Measurements from ENCODE around the gene COQ10A. TPM values are rescaled to one million over a fixed set of nuclear protein-coding genes. Genes with fewer than 3 reads are reported as not detected.

COQ10A gene
- total and polyA plus RNA-seq, 2 of the 13 experiments (the other 11 are each of a cell fraction or from before 2014, with no cell fraction given): 21.0 to 37.3 TPM

DNA sequence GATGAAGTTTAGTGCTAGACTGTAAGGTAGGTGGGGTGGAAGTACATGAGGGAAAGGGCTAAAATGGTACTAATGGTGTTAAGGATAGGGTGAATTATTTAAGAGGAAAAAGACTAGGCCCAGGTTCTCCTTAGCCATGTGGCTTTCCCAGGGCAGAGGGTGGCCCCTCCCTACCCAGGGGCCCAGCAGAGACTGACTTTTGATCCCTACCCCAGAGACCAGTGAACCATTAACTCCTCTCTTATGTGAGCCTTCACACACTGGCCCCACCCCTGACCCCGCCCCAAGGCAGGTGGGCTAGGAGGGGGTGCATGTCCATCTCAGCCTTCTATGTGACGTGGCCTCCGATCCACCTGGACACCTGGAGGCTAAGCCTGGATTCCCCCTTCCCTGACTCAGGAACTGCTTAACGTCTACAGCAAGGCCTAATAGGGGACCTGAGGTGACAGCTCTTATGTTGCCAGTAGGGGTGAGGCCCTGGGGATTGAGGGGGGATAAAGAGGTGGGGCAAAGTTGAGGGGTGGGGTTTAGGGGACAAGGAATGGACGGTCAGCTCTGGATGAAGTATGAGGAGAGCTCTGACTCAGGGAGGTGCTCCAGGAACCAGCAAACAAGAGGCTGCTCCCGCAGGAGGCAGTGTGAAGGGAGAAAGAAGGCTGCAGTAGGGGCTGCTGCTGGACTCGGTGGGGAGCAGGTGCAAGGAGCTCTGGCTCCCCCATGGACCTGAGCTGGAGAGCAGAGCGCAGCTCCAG, 36.1 kb upstream of the COQ10A start (continued):
- TF ChIP-seq, protein P1, sequence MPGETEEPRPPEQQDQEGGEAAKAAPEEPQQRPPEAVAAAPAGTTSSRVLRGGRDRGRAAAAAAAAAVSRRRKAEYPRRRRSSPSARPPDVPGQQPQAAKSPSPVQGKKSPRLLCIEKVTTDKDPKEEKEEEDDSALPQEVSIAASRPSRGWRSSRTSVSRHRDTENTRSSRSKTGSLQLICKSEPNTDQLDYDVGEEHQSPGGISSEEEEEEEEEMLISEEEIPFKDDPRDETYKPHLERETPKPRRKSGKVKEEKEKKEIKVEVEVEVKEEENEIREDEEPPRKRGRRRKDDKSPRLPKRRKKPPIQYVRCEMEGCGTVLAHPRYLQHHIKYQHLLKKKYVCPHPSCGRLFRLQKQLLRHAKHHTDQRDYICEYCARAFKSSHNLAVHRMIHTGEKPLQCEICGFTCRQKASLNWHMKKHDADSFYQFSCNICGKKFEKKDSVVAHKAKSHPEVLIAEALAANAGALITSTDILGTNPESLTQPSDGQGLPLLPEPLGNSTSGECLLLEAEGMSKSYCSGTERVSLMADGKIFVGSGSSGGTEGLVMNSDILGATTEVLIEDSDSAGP (CRISPR knock-in tag; IDR thresholded peaks at IDR 0.05; ENCODE audit: borderline replicate concordance): no peak
- TF ChIP-seq ZFP41 (CRISPR knock-in tag; IDR thresholded peaks at IDR 0.05; ENCODE audit: borderline replicate concordance) (no peak), ZNF788 (CRISPR knock-in tag; IDR thresholded peaks at IDR 0.05; ENCODE audit: borderline replicate concordance) (no peak; the same call in 1 of the 2 replicates), ZIK1 (CRISPR knock-in tag; IDR thresholded peaks at IDR 0.05; ENCODE audit: borderline replicate concordance, low read depth) (no peak), HOXA3 (CRISPR knock-in tag; IDR thresholded peaks at IDR 0.05) (peak; percentile 71; the same call in 1 of the 2 replicates), CENPT (CRISPR knock-in tag; IDR thresholded peaks at IDR 0.05; ENCODE audit: low read depth) (no peak), ZNF549 (CRISPR knock-in tag; IDR thresholded peaks at IDR 0.05) (no peak), ZNF383 (CRISPR knock-in tag; IDR thresholded peaks at IDR 0.05; ENCODE audit: borderline replicate concordance) (no peak), XBP1 (CRISPR knock-in tag; IDR thresholded peaks at IDR 0.05) (no peak), RBFOX2 (IDR thresholded peaks at IDR 0.05; ENCODE audit: low read depth, low read length) (peak; percentile 74)
- TF ChIP-seq, protein P2, sequence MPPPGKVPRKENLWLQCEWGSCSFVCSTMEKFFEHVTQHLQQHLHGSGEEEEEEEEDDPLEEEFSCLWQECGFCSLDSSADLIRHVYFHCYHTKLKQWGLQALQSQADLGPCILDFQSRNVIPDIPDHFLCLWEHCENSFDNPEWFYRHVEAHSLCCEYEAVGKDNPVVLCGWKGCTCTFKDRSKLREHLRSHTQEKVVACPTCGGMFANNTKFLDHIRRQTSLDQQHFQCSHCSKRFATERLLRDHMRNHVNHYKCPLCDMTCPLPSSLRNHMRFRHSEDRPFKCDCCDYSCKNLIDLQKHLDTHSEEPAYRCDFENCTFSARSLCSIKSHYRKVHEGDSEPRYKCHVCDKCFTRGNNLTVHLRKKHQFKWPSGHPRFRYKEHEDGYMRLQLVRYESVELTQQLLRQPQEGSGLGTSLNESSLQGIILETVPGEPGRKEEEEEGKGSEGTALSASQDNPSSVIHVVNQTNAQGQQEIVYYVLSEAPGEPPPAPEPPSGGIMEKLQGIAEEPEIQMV (CRISPR knock-in tag; IDR thresholded peaks at IDR 0.05; ENCODE audit: low read depth): no peak
- TF ChIP-seq, protein P3, sequence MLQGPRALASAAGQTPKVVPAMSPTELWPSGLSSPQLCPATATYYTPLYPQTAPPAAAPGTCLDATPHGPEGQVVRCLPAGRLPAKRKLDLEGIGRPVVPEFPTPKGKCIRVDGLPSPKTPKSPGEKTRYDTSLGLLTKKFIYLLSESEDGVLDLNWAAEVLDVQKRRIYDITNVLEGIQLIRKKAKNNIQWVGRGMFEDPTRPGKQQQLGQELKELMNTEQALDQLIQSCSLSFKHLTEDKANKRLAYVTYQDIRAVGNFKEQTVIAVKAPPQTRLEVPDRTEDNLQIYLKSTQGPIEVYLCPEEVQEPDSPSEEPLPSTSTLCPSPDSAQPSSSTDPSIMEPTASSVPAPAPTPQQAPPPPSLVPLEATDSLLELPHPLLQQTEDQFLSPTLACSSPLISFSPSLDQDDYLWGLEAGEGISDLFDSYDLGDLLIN (CRISPR knock-in tag; IDR thresholded peaks at IDR 0.05; ENCODE audit: borderline replicate concordance): no peak
- TF ChIP-seq, protein P4, sequence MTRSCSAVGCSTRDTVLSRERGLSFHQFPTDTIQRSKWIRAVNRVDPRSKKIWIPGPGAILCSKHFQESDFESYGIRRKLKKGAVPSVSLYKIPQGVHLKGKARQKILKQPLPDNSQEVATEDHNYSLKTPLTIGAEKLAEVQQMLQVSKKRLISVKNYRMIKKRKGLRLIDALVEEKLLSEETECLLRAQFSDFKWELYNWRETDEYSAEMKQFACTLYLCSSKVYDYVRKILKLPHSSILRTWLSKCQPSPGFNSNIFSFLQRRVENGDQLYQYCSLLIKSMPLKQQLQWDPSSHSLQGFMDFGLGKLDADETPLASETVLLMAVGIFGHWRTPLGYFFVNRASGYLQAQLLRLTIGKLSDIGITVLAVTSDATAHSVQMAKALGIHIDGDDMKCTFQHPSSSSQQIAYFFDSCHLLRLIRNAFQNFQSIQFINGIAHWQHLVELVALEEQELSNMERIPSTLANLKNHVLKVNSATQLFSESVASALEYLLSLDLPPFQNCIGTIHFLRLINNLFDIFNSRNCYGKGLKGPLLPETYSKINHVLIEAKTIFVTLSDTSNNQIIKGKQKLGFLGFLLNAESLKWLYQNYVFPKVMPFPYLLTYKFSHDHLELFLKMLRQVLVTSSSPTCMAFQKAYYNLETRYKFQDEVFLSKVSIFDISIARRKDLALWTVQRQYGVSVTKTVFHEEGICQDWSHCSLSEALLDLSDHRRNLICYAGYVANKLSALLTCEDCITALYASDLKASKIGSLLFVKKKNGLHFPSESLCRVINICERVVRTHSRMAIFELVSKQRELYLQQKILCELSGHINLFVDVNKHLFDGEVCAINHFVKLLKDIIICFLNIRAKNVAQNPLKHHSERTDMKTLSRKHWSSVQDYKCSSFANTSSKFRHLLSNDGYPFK (CRISPR knock-in tag; IDR thresholded peaks at IDR 0.05; ENCODE audit: borderline replicate concordance): no peak; the same call in 1 of the 2 replicates
- TF ChIP-seq, protein P5, sequence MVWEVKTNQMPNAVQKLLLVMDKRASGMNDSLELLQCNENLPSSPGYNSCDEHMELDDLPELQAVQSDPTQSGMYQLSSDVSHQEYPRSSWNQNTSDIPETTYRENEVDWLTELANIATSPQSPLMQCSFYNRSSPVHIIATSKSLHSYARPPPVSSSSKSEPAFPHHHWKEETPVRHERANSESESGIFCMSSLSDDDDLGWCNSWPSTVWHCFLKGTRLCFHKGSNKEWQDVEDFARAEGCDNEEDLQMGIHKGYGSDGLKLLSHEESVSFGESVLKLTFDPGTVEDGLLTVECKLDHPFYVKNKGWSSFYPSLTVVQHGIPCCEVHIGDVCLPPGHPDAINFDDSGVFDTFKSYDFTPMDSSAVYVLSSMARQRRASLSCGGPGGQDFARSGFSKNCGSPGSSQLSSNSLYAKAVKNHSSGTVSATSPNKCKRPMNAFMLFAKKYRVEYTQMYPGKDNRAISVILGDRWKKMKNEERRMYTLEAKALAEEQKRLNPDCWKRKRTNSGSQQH (CRISPR knock-in tag; IDR thresholded peaks at IDR 0.05; ENCODE audit: low read depth): no peak
- TF ChIP-seq, protein P6, sequence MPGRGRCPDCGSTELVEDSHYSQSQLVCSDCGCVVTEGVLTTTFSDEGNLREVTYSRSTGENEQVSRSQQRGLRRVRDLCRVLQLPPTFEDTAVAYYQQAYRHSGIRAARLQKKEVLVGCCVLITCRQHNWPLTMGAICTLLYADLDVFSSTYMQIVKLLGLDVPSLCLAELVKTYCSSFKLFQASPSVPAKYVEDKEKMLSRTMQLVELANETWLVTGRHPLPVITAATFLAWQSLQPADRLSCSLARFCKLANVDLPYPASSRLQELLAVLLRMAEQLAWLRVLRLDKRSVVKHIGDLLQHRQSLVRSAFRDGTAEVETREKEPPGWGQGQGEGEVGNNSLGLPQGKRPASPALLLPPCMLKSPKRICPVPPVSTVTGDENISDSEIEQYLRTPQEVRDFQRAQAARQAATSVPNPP (CRISPR knock-in tag; IDR thresholded peaks at IDR 0.05): no peak
- TF ChIP-seq, protein P7, sequence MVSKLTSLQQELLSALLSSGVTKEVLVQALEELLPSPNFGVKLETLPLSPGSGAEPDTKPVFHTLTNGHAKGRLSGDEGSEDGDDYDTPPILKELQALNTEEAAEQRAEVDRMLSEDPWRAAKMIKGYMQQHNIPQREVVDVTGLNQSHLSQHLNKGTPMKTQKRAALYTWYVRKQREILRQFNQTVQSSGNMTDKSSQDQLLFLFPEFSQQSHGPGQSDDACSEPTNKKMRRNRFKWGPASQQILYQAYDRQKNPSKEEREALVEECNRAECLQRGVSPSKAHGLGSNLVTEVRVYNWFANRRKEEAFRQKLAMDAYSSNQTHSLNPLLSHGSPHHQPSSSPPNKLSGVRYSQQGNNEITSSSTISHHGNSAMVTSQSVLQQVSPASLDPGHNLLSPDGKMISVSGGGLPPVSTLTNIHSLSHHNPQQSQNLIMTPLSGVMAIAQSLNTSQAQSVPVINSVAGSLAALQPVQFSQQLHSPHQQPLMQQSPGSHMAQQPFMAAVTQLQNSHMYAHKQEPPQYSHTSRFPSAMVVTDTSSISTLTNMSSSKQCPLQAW (CRISPR knock-in tag; IDR thresholded peaks at IDR 0.05): peak; percentile 90; the same call in 1 of the 2 replicates

All from HepG2 (cell line).